Measurements from ENCODE around the gene MYCL.

GRCh38 chr1:39852214-39852791, 49.4 kb downstream of the MYCL start:
- TF ChIP-seq EP300 (IDR thresholded peaks at IDR 0.05): no peak
- TF ChIP-seq CTCF (IDR thresholded peaks at IDR 0.05): no peak
- TF ChIP-seq POLR2A (IDR thresholded peaks at IDR 0.05): no peak
- peak in 1 of 3 donors; percentile 55 for TF ChIP-seq POLR2AphosphoS5 (IDR thresholded peaks at IDR 0.05)

Data from suprapubic skin (tissue), 4 donors.